ENCODE results near the gene OPRD1. TPM values are rescaled to one million over a fixed set of nuclear protein-coding genes. Genes with fewer than 3 reads are reported as not detected.

Gene OPRD1
- total RNA-seq, 6 experiments from 2014 or later: not detected

GRCh38 chr1:28773105-28773504 lies 38.9 kb upstream of the OPRD1 start:
- H3K27me3 ChIP-seq: no peaks in the 10 kb centered on the region
- WGBS (ENCODE audit: insufficient coverage, low coverage, low lambda C conversion rate, missing lambda C conversion rate): 72% methylated on average over 2 of the region's 3 CpGs

GRCh38 chr1:28775121-28775942 lies 36.6 kb upstream of the OPRD1 start:
- Histone ChIP-seq H3K36me3 (peaks cover 0 to 2% (median 0%) of the 10 kb centered on the region in 4 donors), H3K9me3 (no peaks in the 10 kb centered on the region), H3K27ac (no peak overlapping the region), H3K4me1 (peaks cover 0 to 6% (median 3%) of the 10 kb centered on the region in 4 donors), H3K27me3 (no peaks in the 10 kb centered on the region), H3K4me3 (peak overlapping the region; percentile 29 to 54 (median 46))
- WGBS (ENCODE audit: insufficient coverage, low coverage, low lambda C conversion rate, missing lambda C conversion rate): 7% methylated on average over 30 of the region's 39 CpGs
- DNase-seq: peak; percentile 82 to 87 (median 85)
- TF ChIP-seq, protein P1, sequence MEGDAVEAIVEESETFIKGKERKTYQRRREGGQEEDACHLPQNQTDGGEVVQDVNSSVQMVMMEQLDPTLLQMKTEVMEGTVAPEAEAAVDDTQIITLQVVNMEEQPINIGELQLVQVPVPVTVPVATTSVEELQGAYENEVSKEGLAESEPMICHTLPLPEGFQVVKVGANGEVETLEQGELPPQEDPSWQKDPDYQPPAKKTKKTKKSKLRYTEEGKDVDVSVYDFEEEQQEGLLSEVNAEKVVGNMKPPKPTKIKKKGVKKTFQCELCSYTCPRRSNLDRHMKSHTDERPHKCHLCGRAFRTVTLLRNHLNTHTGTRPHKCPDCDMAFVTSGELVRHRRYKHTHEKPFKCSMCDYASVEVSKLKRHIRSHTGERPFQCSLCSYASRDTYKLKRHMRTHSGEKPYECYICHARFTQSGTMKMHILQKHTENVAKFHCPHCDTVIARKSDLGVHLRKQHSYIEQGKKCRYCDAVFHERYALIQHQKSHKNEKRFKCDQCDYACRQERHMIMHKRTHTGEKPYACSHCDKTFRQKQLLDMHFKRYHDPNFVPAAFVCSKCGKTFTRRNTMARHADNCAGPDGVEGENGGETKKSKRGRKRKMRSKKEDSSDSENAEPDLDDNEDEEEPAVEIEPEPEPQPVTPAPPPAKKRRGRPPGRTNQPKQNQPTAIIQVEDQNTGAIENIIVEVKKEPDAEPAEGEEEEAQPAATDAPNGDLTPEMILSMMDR (IDR thresholded peaks at IDR 0.05): no peak
- TF ChIP-seq POLR2A (IDR thresholded peaks at IDR 0.05): no peak
- ATAC-seq: peak; percentile 97 to 99 (median 98)
- intact Hi-C loops (cut with DNase I): no loop called here

More at GRCh38 chr1:28773105-28773504, 38.9 kb upstream of the OPRD1 start:
- Histone ChIP-seq H3K9me3 (no peaks in the 10 kb centered on the region), H3K4me1 (peaks cover 0 to 6% (median 3%) of the 10 kb centered on the region in 4 donors), H3K27ac (no peak overlapping the region), H3K4me3 (no peak overlapping the region), H3K36me3 (peaks cover 0 to 18% (median 4%) of the 10 kb centered on the region in 4 donors)
- TF ChIP-seq POLR2A (IDR thresholded peaks at IDR 0.05): no peak
- TF ChIP-seq, protein P1 (IDR thresholded peaks at IDR 0.05): no peak
- DNase-seq: peak in 1 of 3 donors; percentile 8
- ATAC-seq: no peak
- intact Hi-C loops (cut with DNase I): no loop called here

DNA sequence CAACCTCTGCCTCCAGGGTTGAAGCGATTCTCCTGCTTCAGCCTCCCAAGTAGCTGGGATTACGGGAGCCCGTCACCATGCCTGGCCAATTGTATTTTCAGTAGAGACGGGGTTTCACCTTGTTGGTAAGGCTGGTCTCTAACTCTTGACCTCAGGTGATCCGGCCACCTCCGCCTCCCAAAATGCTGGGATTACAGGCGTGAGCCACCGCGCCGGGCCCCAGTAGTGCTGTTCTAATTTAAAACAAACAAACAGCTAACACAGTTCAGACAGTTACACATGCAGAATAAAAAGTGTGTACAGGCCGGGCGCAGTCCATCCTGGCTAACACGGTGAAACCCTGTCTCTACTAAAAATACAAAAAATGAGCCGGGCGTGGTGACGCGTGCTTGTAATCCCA lies 35.6 kb upstream of the OPRD1 start:
- 95% methylated on average over 7 of the region's 17 CpGs for WGBS (ENCODE audit: insufficient coverage, low coverage, low lambda C conversion rate, missing lambda C conversion rate)
- no peak for ATAC-seq
- no peaks in the 10 kb centered on the region for H3K9me3 ChIP-seq
- H3K27ac ChIP-seq: no peak overlapping the region
- peak in 1 of 3 donors; percentile 35 for DNase-seq
- peaks cover 0 to 6% (median 3%) of the 10 kb centered on the region in 4 donors for H3K4me1 ChIP-seq
- intact Hi-C loops (cut with DNase I): no loop called here
- no peak overlapping the region for H3K4me3 ChIP-seq
- no peaks in the 10 kb centered on the region for H3K27me3 ChIP-seq
- TF ChIP-seq POLR2A (IDR thresholded peaks at IDR 0.05): no peak
- TF ChIP-seq, protein P1 (IDR thresholded peaks at IDR 0.05): no peak
- H3K36me3 ChIP-seq: no peaks in the 10 kb centered on the region

- WGBS (ENCODE audit: insufficient coverage, low coverage, low lambda C conversion rate, missing lambda C conversion rate): 51% methylated on average over 2 of the region's 2 CpGs
- TF ChIP-seq, protein P1 (IDR thresholded peaks at IDR 0.05): no peak
- TF ChIP-seq POLR2A (IDR thresholded peaks at IDR 0.05): no peak
- Histone ChIP-seq H3K9me3 (no peaks in the 10 kb centered on the region), H3K4me1 (peaks cover 0 to 6% (median 3%) of the 10 kb centered on the region in 4 donors), H3K4me3 (no peak overlapping the region), H3K27ac (no peak overlapping the region), H3K36me3 (no peaks in the 10 kb centered on the region), H3K27me3 (no peaks in the 10 kb centered on the region)
- no peak for DNase-seq
- ATAC-seq: no peak
- intact Hi-C loops (cut with DNase I): no loop called here
These were observed 33.9 kb upstream of the OPRD1 start for GRCh38 chr1:28778021-28778420.
